GM18870 (cell line): Measurements from ENCODE around the gene QSER1.
"Not testable (repeated sequence)": the region's sequence is repeated elsewhere in the genome, so short reads cannot be mapped to it uniquely, and the experiment has no call there.

Experiments
- ATAC-seq: cut with Tn5 transposase; IDR thresholded peaks from one replicate; pipeline ENCODE4 v1.9.1; 2021; ENCODE audit warnings: moderate library complexity; ENCODE audit not compliant: unreplicated experiment

QSER1 gene

DNA sequence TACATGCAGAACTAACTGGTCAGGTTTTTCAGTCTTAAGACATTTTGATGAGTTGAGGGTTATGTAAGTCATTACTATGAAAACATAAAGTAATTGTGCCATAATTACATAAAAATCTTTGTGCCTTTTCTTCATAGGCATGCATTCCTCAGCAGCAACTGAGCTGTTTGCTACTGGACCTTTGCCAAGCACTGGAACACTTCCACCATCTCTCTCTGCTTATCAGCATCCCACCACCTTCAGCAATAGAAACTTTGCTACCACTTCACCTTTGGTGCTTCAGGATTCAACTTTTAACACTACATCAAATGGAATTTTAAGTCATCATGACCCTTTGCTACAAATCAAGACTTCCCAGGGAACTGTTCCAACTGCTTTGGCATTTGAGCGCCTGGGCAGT is 39.0 kb downstream of the QSER1 start:
- no peak for ATAC-seq

DNA sequence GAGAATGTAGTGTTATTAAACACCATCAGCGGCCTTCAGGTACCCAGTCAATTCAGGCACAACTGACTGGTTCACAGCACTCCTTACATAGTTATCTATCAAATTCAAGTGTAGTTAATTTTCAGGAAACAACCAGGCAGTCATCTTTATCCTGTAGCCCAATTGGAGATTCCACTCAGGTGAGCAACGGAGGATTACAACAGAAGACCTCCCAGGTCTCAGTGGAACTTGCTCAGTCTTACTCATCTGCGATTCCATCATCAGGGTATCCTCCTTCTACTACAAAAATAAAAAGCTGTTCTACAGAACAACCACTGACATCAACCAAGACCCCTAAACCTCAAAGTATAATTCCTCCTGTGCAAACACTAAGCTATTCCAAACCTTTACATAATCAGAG is 39.6 kb downstream of the QSER1 start:
- ATAC-seq, result no peak

DNA sequence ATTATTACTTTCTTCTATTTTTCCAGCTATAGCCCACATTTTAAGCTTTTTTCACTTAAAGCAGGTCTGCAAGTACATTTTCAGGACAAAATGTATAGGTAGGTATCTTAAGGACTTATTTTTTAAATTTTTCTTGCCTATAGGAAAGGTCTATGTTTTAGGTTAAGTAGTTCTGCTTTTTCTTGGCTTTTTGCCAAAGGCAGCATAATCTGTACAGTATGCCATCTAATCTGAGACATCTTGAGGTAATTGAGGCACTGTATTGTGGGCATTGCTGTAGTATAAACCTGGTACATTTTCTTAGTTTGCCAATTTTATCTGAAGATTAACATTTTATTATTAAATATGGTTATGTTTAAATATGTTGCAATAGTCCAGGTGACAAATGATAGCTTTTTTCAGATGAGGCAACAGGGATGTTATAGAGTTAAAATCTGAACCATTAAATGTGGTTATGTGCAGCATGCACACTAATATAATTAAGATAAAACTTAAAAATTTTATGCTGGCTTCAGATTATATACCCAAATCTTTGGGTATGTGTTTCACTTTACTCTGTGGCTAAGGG is 42.9 kb downstream of the QSER1 start:
- no peak for ATAC-seq

DNA sequence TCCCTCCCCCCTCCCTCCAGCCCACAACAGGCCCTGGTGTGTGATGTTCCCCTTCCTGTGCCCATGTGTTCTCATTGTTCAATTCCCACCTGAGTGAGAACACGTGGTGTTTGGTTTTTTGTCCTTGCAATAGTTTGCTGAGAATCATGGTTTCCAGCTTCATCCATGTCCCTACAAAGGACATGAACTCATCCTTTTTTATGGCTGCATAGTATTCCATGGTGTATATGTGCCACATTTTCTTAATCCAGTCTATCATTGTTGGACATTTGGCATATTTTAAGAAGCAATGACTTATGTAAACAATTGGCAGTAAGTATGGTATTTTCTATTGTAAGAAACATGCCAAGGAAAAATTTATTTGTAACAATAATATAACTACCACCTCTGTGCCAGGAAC is 43.6 kb downstream of the QSER1 start:
- ATAC-seq, result not testable (repeated sequence)

DNA sequence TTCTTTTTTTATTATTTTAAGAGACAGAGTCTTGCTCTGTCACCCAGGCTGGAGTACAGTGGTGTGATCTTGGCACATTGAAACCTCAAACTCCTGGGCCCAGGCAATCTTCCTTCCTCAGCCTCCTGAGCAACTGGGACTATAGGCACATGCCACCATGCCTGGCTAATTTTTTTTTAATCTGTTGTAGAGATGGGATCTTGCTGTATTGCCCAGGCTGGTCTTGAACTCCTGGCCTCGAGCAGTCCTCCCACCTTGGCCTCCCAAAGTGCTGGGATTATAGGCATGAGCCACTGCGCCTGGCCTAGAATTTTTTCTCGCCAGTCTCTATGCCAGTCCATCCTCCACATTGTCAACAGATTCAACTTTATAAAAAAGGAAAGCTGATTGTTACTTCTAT is 44.7 kb downstream of the QSER1 start:
- ATAC-seq, result not testable (repeated sequence)

- no peak for ATAC-seq
Measured at GRCh38 chr11:32939046-32939445, 46.4 kb downstream of the QSER1 start.

- ATAC-seq, result no peak
Measured at GRCh38 chr11:32939866-32940265, 47.3 kb downstream of the QSER1 start.

GRCh38 chr11:32940865-32941264 is 48.3 kb downstream of the QSER1 start:
- no peak for ATAC-seq

DNA sequence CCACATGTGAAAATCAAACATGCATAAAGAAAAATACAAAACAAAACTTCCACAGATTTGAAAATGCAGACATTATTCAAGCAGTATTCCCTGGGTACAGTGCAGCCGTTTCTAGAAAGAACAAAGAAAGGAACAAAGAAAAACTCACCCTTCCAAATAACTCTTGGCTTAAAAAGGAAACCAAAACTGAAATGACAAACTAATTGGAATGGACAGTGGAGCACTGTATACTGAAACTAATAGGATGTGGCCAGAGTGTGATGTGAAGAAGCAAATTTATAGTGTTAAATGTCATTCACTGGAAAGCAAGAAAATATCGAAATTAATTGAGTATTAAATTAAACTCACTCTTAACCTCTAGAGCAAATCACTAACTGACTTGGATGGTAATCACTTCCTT is 55.4 kb downstream of the QSER1 start:
- no peak for ATAC-seq

DNA sequence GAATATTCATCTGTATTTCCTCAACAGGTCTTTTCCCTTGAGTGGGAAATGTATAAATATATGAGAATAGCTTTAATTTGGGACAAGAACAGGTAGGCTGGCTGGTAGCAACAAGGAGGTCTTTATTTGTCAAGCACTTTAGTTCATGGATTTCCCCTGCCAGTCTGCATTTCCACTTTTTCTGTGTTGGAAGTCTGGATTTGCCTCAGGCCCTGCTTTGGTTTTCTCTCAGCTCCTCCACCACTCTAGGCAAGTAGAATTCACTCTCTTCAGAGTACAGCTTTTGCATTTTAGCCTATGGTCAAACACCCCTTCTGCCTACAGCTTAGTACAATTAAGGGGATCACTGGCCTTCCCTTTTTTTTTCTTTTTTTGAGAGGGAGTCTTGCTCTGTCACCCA is 57.1 kb downstream of the QSER1 start:
- no peak for ATAC-seq

GRCh38 chr11:32952421-32952820 is 59.8 kb downstream of the QSER1 start:
- no peak for ATAC-seq

DNA sequence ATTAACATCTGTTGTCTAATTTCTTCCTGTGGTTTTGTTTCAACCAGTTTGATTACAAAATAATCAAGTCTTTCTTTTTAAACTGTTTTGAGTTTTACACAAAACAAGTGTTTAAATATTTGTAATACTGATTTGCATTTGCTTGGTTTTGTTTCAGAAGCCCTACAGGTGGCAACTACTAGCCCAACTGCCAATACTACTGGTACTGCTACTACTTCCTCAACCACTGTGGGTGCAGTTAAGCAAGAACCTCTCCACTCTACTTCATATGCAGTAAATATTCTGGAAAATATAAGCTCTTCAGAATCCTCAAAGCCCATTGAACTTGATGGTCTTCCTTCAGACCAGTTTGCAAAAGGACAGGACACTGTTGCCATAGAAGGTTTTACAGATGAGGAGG is 61.1 kb downstream of the QSER1 start:
- no peak for ATAC-seq

DNA sequence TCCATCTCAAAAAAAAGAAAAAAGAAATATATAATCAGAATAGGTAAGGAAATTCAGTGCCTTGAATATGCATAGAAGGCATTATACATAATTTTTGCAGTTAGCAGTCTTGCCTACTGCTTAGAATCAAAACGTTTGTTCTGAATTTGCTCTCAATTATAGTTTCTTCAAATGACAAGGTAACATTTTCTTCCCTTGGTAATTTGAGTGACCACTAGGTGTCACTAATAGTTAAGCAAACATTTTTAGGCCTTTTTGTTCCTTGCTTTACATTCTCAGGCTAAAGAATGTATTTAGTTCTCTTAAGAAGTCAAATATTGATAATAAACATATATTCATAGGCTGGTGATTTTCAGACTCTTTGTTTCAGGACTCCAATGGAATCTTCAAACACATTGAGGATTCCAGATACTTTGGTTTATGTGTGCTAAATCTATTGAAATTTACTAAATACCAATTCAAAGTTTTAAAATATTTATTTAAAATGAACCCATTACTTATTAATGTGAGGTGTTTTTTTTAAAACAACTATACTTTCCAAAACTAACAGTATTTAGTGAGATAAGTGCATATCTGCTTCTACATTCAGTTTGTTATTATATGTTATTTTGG is 68.0 kb downstream of the QSER1 start:
- no peak for ATAC-seq

DNA sequence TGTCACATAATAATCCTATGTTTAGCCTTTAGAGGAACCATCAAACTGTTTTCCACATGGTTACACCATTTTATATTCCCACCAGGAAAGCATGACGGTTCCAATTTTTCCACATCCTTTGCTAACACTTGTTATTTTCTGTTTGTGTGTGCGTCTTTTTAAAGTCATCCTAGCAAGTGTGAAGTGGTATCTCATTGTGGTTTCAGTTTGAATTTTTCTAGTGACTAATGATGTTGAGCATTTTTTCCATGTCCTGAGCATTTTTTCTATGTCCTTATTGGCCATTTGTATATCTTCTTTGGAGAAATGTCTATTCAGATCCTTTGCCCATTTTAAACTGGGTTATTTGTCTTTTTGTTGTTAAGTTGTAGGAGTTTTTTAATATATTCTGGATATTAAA is 69.4 kb downstream of the QSER1 start:
- no peak for ATAC-seq

GRCh38 chr11:32963721-32964120 is 71.1 kb downstream of the QSER1 start:
- no peak for ATAC-seq

DNA sequence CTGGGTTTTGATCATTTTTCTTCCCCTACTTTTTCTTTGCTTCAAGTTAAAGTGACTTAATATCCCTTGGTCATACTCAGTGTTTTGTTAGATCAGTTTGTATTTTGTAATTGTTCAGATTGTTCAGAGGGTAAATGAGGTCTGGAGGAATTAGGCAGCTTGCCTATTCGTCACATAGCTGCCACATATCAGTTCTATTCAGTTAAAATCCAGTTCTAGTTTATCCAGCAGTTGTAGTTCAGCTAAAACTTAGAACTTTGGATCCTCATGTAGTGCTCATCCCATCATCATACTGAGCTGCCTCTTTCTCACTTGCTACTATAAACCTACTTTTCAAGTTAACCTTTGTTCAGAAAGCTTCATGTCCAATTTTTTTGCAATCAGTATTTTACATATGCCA is 75.9 kb downstream of the QSER1 start:
- no peak for ATAC-seq

DNA sequence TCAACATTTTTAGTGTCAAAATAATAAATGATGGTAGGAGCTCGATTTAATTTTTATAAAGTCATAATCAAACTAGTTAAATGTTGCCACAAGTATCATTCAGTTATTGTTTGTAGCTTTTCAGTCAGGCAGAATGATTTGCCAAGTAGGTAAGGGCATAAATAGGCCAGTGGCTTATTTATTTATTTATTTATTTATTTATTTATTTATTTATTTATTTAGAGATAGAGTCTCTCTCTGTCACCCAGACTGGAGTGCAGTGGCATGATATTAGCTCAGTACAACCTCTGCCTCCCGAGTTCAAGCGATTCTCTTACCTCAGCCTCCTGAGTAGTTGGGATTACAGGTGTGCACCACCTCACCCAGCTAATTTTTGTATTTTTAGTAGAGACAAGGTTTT is 79.6 kb downstream of the QSER1 start:
- not testable (repeated sequence) for ATAC-seq

DNA sequence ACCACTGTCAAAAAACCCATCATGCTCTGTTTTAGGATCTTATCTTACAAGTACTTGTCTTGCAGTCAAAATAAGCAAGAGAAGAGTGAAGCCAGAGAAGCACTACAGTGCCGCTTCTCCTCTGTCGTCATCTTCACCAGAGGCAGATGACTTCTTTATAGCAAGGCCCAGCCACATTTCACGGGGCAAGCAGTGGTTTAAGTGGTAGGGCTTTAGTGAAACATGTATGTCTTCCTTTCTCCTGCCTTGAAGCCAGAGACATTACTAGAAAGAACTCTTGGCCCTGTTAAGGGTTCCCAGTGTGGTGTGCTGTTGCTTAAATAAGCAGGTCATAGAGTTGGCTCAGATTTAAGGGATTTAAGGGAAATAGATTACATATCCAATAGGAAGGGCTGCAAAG is 80.2 kb downstream of the QSER1 start:
- no peak for ATAC-seq

DNA sequence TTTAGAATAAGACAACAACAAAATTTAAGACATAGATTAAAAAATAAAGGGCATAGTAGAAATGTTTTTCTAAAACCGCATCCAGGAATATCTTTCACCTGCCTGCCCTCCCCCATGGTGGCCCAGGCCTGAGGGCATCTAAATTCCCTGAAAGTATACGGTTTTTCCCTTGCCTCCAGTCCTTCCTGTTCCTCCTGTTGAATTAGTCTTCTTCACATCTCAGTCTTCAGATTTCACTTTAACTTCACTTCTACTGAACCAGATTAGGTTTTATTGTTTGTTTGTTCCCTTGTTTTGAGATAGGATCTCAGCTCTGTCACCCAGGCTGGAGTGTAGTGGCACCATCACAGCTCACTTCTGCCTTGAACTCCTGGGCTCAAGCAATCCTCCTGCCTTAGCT is 90.0 kb downstream of the QSER1 start:
- ATAC-seq, result no peak

GRCh38 chr11:32983506-32983905 is 90.9 kb downstream of the QSER1 start:
- no peak for ATAC-seq

DNA sequence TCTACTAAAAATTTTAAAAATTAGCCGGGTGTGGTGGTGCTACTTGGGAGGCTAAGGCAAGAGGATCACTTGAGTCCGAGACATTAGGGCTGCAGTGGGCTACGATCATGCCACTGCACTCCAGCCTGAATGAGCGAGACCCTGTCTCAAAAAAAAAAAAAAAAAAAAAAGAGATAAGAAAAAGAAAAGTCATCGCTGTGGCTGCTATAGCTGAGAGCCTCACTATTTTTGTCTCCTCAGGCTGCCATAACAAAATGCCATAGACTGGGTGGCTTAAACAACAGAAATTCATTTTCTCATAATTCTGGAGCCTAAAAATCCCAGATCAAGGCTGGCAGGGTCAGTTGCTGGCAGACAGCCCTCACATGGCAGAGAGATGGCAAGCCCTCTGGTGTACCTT is 93.0 kb downstream of the QSER1 start:
- ATAC-seq, result no peak

- no peak for ATAC-seq
Measured at GRCh38 chr11:32987851-32988250, 95.2 kb downstream of the QSER1 start.

GRCh38 chr11:32990481-32990880 is 97.9 kb downstream of the QSER1 start:
- ATAC-seq, result no peak
